Ishikawa (cell line): ENCODE data around the gene FAM124A.
A peak's percentile ranks its signal among the peaks of the same experiment; 100 is the strongest.

Experiments
- CEBPB ChIP-seq: IDR thresholded peaks from 2 replicates; pipeline ENCODE4 v1.6.1; 2012
- CREB1 ChIP-seq: IDR thresholded peaks from 2 replicates; pipeline ENCODE4 v1.6.1; 2012; ENCODE audit warnings: low read depth
- EGR1 ChIP-seq: IDR thresholded peaks from 2 replicates; pipeline ENCODE4 v1.6.1; 2012
- EP300 ChIP-seq: IDR thresholded peaks from 2 replicates; pipeline ENCODE4 v1.6.1; 2012; ENCODE audit warnings: borderline replicate concordance
- FOXM1 ChIP-seq: IDR thresholded peaks from 2 replicates; pipeline ENCODE4 v1.6.1; 2012; ENCODE audit warnings: low read depth, borderline replicate concordance
- MAX ChIP-seq: IDR thresholded peaks from 2 replicates; pipeline ENCODE4 v1.6.1; 2012
- NFIC ChIP-seq: IDR thresholded peaks from 2 replicates; pipeline ENCODE4 v1.6.1; 2012
- RAD21 ChIP-seq: IDR thresholded peaks from 2 replicates; pipeline ENCODE4 v1.6.1; 2012; ENCODE audit warnings: low read depth
- REST ChIP-seq: IDR thresholded peaks from 2 replicates; pipeline ENCODE4 v1.6.1; 2012; ENCODE audit warnings: low read depth, mild to moderate bottlenecking
- TAF1 ChIP-seq: IDR thresholded peaks from 2 replicates; pipeline ENCODE4 v1.6.1; 2012; ENCODE audit warnings: low read depth, mild to moderate bottlenecking
- TCF12 ChIP-seq: IDR thresholded peaks from 2 replicates; pipeline ENCODE4 v1.6.1; 2012; ENCODE audit warnings: low read depth
- TEAD4 ChIP-seq: IDR thresholded peaks from 2 replicates; pipeline ENCODE4 v1.6.1; 2012
- USF1 ChIP-seq: IDR thresholded peaks from 2 replicates; pipeline ENCODE4 v1.6.1; 2012
- YY1 ChIP-seq: IDR thresholded peaks from 2 replicates; pipeline ENCODE4 v1.6.1; 2012; ENCODE audit warnings: low read depth
- ZBTB7A ChIP-seq: IDR thresholded peaks from 2 replicates; pipeline ENCODE4 v1.6.1; 2012; ENCODE audit warnings: low read depth

FAM124A gene

GRCh38 chr13:51249255-51249654, 27.1 kb downstream of the FAM124A start:
- TF ChIP-seq CREB1, result no peak
- no peak for TF ChIP-seq EGR1
- no peak for TF ChIP-seq TAF1
- TF ChIP-seq USF1, result no peak
- no peak for TF ChIP-seq EP300
- TF ChIP-seq YY1, result no peak
- no peak for TF ChIP-seq FOXM1
- TF ChIP-seq MAX, result no peak
- no peak for TF ChIP-seq RAD21
- no peak for TF ChIP-seq TEAD4
- no peak for TF ChIP-seq TCF12
- no peak for TF ChIP-seq NFIC
- TF ChIP-seq ZBTB7A, result no peak
- TF ChIP-seq REST, result no peak
- no peak for TF ChIP-seq CEBPB

- TF ChIP-seq EGR1, result no peak
- peak; percentile 34; the same call in 1 of the 2 replicates for TF ChIP-seq RAD21
- peak; percentile 55 for TF ChIP-seq USF1
- 0 out of 2 replicates have a peak, but pooled peaks have one; percentile 9 for TF ChIP-seq TEAD4
- no peak for TF ChIP-seq EP300
Observed at GRCh38 chr13:51249770-51250741, 27.9 kb downstream of the FAM124A start.

- TF ChIP-seq FOXM1 (no peak), EP300 (no peak), ZBTB7A (no peak), REST (no peak), NFIC (no peak), MAX (no peak), CEBPB (no peak), YY1 (no peak), CREB1 (no peak), TEAD4 (no peak), TCF12 (no peak), EGR1 (no peak), USF1 (no peak), RAD21 (no peak), TAF1 (no peak)
Observed at GRCh38 chr13:51251480-51251879, 29.3 kb downstream of the FAM124A start.

GRCh38 chr13:51252954-51253532, 30.8 kb downstream of the FAM124A start:
- no peak for TF ChIP-seq YY1
- no peak for TF ChIP-seq RAD21
- no peak for TF ChIP-seq TEAD4
- no peak for TF ChIP-seq EP300
- no peak for TF ChIP-seq FOXM1
- no peak for TF ChIP-seq USF1
- TF ChIP-seq EGR1, result no peak
- TF ChIP-seq TCF12, result no peak
- TF ChIP-seq ZBTB7A, result no peak
- TF ChIP-seq CEBPB, result no peak
- TF ChIP-seq NFIC, result no peak
- no peak for TF ChIP-seq MAX
- TF ChIP-seq TAF1, result no peak
- no peak for TF ChIP-seq REST
- TF ChIP-seq CREB1, result no peak
